B cell (primary cell): Measurements from ENCODE around the gene SGCG. TPM values are rescaled to one million over a fixed set of nuclear protein-coding genes. Genes with fewer than 3 reads are reported as not detected.

Experiments used
- ATAC-seq: fragments of 200-7000 bp; cut with Tn5 transposase; one replicate; pipeline ENCODE4 v1.10.0; 2021; ENCODE audit warnings: low read depth, mild to moderate bottlenecking, moderate number of reproducible peaks, moderate library complexity
- CTCF ChIA-PET: fragments of 350-600 bp; sonication (Branson Sonifier 250); formaldehyde crosslinking; loops from one replicate; lab custom pipeline; 2021; ENCODE audit warnings: antibody characterized with exemption, inconsistent platforms; lab: Charles Lee
- POLR2A ChIA-PET: fragments of 350-600 bp; sonication (Branson Sonifier 250); formaldehyde crosslinking; loops from one replicate; lab custom pipeline; 2021; ENCODE audit warnings: antibody characterized with exemption; lab: Charles Lee
- DNase-seq: peaks from one replicate; pipeline ENCODE4 v3.0.0; 2013
- H2AFZ ChIP-seq: 2 replicates; pipeline ENCODE4 v1.6.1; 2012; ENCODE audit warnings: mild to moderate bottlenecking, low read depth, low read length; ENCODE audit not compliant: insufficient read depth, poor library complexity, severe bottlenecking
- H3K27ac ChIP-seq, 2 donors: 1 replicate in 1 of 2; 2 replicates in 1 of 2; pipeline ENCODE4 v1.5.1; 2012 to 2013; ENCODE audit warnings: low read length in 2 of 2, mild to moderate bottlenecking in 2 of 2, moderate library complexity in 1 of 2
- H3K27me3 ChIP-seq, 4 experiments: fragments of 200-600 bp in 1 of 4; sonication (generic) in 1 of 4; replicated peaks in 1 of 4; 1 replicate in 2 of 4; 2 replicates in 2 of 4; pipeline versions ENCODE4 v1.6.1 to v1.7.0; 2013 to 2016; ENCODE audit warnings: low read length in 3 of 4, mild to moderate bottlenecking in 2 of 4, mixed read lengths in 1 of 4, moderate library complexity in 1 of 4; ENCODE audit not compliant: insufficient read depth in 4 of 4, control insufficient read depth in 3 of 4; ENCODE audit errors: control extremely low read depth in 1 of 4
- H3K36me3 ChIP-seq, 2 experiments: replicated peaks in 1 of 2; 1 replicate in 1 of 2; 2 replicates in 1 of 2; pipeline versions ENCODE4 v1.6.1 to v1.7.1; 2013; ENCODE audit warnings: low read length in 1 of 2; ENCODE audit not compliant: insufficient read depth in 2 of 2, control insufficient read depth in 1 of 2; ENCODE audit errors: control extremely low read depth in 1 of 2, extremely low read depth in 1 of 2
- H3K4me1 ChIP-seq, 2 donors: fragments of 200-600 bp in 1 of 2; sonication (generic) in 1 of 2; 1 replicate in 1 of 2; 2 replicates in 1 of 2; pipeline versions ENCODE4 v1.5.1 to v1.6.1; 2013 to 2017; ENCODE audit warnings: low read length in 2 of 2; ENCODE audit not compliant: control insufficient read depth in 2 of 2, insufficient read depth in 2 of 2
- H3K4me2 ChIP-seq: replicated peaks from 2 replicates; pipeline ENCODE3; 2012; ENCODE audit warnings: mild to moderate bottlenecking, low read depth, low read length; ENCODE audit not compliant: poor library complexity, severe bottlenecking
- H3K4me3 ChIP-seq, 5 experiments: fragments of 200-600 bp in 1 of 5; sonication (generic) in 1 of 5; 1 replicate in 3 of 5; 2 replicates in 2 of 5; pipeline versions ENCODE4 v1.5.1 to v1.7.0; 2011 to 2016; ENCODE audit warnings: low read length in 4 of 5, mild to moderate bottlenecking in 4 of 5, low read depth in 2 of 5, control low read depth in 1 of 5, moderate library complexity in 1 of 5; ENCODE audit not compliant: insufficient read depth in 1 of 5; ENCODE audit errors: control extremely low read depth in 1 of 5, extremely low read depth in 1 of 5
- H3K79me2 ChIP-seq: fragments of 200-600 bp; sonication (generic); one replicate; pipeline ENCODE4 v1.6.0; 2016; ENCODE audit warnings: low read length; ENCODE audit not compliant: control insufficient read depth, insufficient read depth
- H3K9ac ChIP-seq: fragments of 200-600 bp; sonication (generic); 2 replicates; pipeline ENCODE4 v1.6.1; 2017; ENCODE audit warnings: mild to moderate bottlenecking, low read length, moderate library complexity
- H3K9me3 ChIP-seq, 3 donors: one replicate each; pipeline versions ENCODE4 v1.6.1 to v1.7.1; 2013; ENCODE audit warnings: low read length in 2 of 3; ENCODE audit not compliant: control insufficient read depth in 2 of 3, insufficient read depth in 1 of 3; ENCODE audit errors: control extremely low read depth in 1 of 3
- H4K20me1 ChIP-seq: 2 replicates; pipeline ENCODE4 v1.6.0; 2012; ENCODE audit warnings: mild to moderate bottlenecking, low read length; ENCODE audit not compliant: insufficient read depth, control insufficient read depth, poor library complexity, severe bottlenecking
- H3K27ac Mint-ChIP-seq: one replicate; pipeline ENCODE4 v1.8.0; 2021; ENCODE audit warnings: mixed read lengths
- H3K27me3 Mint-ChIP-seq: one replicate; pipeline ENCODE4 v1.8.0; 2021; ENCODE audit warnings: mixed read lengths
- H3K4me1 Mint-ChIP-seq: one replicate; pipeline ENCODE4 v1.8.0; 2021; ENCODE audit warnings: mixed read lengths
- H3K4me3 Mint-ChIP-seq: one replicate; pipeline ENCODE4 v1.8.0; 2021; ENCODE audit warnings: mixed read lengths
- H3K9me3 Mint-ChIP-seq: one replicate; pipeline ENCODE4 v1.8.0; 2022; ENCODE audit warnings: mixed read lengths; ENCODE audit not compliant: insufficient read depth
- CTCF ChIP-seq: fragments of 200-600 bp; IDR thresholded peaks from one replicate; pipeline ENCODE4 v1.8.0; 2022; ENCODE audit warnings: antibody characterized with exemption, mild to moderate bottlenecking
- EZH2 ChIP-seq: IDR thresholded peaks from 2 replicates; pipeline ENCODE4 v1.6.1; 2012; ENCODE audit warnings: borderline replicate concordance, low read depth, mild to moderate bottlenecking, moderate library complexity, low read length; ENCODE audit not compliant: insufficient read depth, poor library complexity, severe bottlenecking
- WGBS: methylation state at CpG from one replicate; pipeline ENCODE4 v1.1.5; 2013; ENCODE audit warnings: missing lambda C conversion rate; ENCODE audit not compliant: insufficient coverage; 5-methylcytosine and 5-hydroxymethylcytosine counted together
- intact Hi-C: fragments of 100-400 bp; cut with micrococcal nuclease; formaldehyde crosslinking; loops from one replicate; pipeline ENCODE4 v1.10.0; 2022
- polyA plus RNA-seq: library from polyadenylated mRNA; depleted of rRNA; stranded (reverse); fragments of >200 nt; gene quantifications from 2 replicates; pipeline ENCODE4 v1.2.3, GENCODE V29; 2012
- total RNA-seq, 2 donors: library from RNA; stranded (reverse); fragments of 120-200 nt in 1 of 2; gene quantifications; 1 replicate in 1 of 2; 2 replicates in 1 of 2; pipeline versions ENCODE4 v1.2.3 to v1.2.4, GENCODE V29; 2013 to 2022

The SGCG gene
- total and polyA plus RNA-seq, 2 donors (not counting 1 experiment from before 2014, with no cell fraction given): not detected

GRCh38 chr13:23322353-23323336 lies 141.9 kb downstream of the SGCG start:
- intact Hi-C loops: no loop called here
- H3K27ac ChIP-seq: no peak overlapping the region
- H3K4me3 Mint-ChIP-seq: no peak overlapping the region
- H3K27ac Mint-ChIP-seq: no peak overlapping the region
- 94% methylated on average over 7 of the region's 19 CpGs for WGBS
- no peaks in the 10 kb centered on the region for H3K4me1 ChIP-seq
- no peak overlapping the region for H3K9ac ChIP-seq
- POLR2A ChIA-PET: no interaction called here
- DNase-seq: no peak
- H3K36me3 ChIP-seq: no peaks in the 10 kb centered on the region
- H3K79me2 ChIP-seq: no peaks in the 10 kb centered on the region
- peaks cover 0 to 2% (median 0%) of the 10 kb centered on the region in 4 experiments for H3K27me3 ChIP-seq
- TF ChIP-seq CTCF (no peak), EZH2 (no peak)
- no peak overlapping the region for H3K4me3 ChIP-seq
- no peak overlapping the region for H2AFZ ChIP-seq
- peaks cover 11% of the 10 kb centered on the region for H3K27me3 Mint-ChIP-seq
- peaks cover 3% of the 10 kb centered on the region for H3K4me1 Mint-ChIP-seq
- H3K9me3 ChIP-seq: no peaks in the 10 kb centered on the region
- H3K4me2 ChIP-seq: no peak overlapping the region
- no peaks in the 10 kb centered on the region for H3K9me3 Mint-ChIP-seq
- no peaks in the 10 kb centered on the region for H4K20me1 ChIP-seq
- CTCF ChIA-PET: no interaction called here
- no peak for ATAC-seq
